Measurements from ENCODE around the gene B4GALNT2. TPM values are rescaled to one million over a fixed set of nuclear protein-coding genes. Genes with fewer than 3 reads are reported as not detected.

The B4GALNT2 gene
- total and polyA plus RNA-seq, 2 of the 13 experiments (the other 11 are each of a cell fraction or from before 2014, with no cell fraction given): not detected

- TF ChIP-seq SMYD3 (CRISPR knock-in tag; IDR thresholded peaks at IDR 0.05) (0 out of 2 replicates have a peak, but pooled peaks have one; percentile 50), SOX13 (IDR thresholded peaks at IDR 0.05) (peak; percentile 70), SOX13 (CRISPR knock-in tag; conservative IDR thresholded peaks at IDR 0.05 in 1 of 2, IDR thresholded peaks at IDR 0.05 in 1 of 2) (peak in 1 of 2 experiments; percentile 96; a peak in 2 of 4 replicates), ARID5B (CRISPR knock-in tag; IDR thresholded peaks at IDR 0.05) (peak; percentile 99), SIX1 (CRISPR knock-in tag; IDR thresholded peaks at IDR 0.05; ENCODE audit: borderline replicate concordance) (peak; percentile 49; the same call in 1 of the 2 replicates), ZNF251 (CRISPR knock-in tag; IDR thresholded peaks at IDR 0.05) (no peak), ZNF598 (CRISPR knock-in tag; IDR thresholded peaks at IDR 0.05; ENCODE audit: borderline replicate concordance) (no peak)
- TF ChIP-seq, protein P1, sequence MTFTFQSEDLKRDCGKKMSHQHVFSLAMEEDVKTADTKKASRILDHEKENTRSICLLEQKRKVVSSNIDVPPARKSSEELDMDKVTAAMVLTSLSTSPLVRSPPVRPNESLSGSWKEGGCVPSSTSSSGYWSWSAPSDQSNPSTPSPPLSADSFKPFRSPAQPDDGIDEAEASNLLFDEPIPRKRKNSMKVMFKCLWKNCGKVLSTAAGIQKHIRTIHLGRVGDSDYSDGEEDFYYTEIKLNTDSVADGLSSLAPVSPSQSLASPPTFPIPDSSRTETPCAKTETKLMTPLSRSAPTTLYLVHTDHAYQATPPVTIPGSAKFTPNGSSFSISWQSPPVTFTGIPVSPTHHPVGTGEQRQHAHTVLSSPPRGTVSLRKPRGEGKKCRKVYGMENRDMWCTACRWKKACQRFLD (CRISPR knock-in tag; IDR thresholded peaks at IDR 0.05; ENCODE audit: borderline replicate concordance): no peak
Measured at GRCh38 chr17:49106321-49107210, 26.0 kb upstream of the B4GALNT2 start (continued).
